Right ventricle myocardium inferior (tissue), 1 donor: ENCODE measurements around the gene ZBTB16. TPM values are rescaled to one million over a fixed set of nuclear protein-coding genes. Genes with fewer than 3 reads are reported as not detected.

Experiments used
- ATAC-seq: fragments of 200-7000 bp; cut with Tn5 transposase; one replicate; pipeline ENCODE4 v1.9.1; 2020; ENCODE audit warnings: mild to moderate bottlenecking, moderate library complexity
- DNase-seq: peaks from one replicate; pipeline ENCODE4 v3.0.0; 2021; ENCODE audit errors: missing footprints
- intact Hi-C: fragments of 100-400 bp; cut with DNase I; formaldehyde crosslinking; loops from one replicate; pipeline ENCODE4 v1.11.0; 2022
- long read RNA-seq: library from polyadenylated mRNA; unstranded; transcript quantifications from one replicate; pipeline ENCODE4 v2.0.0, GENCODE V29; 2021
- total RNA-seq: library from RNA; stranded (reverse); fragmentation: NEBNext Ultra II Directional; extraction: Animal tissue kit (Norgen Biotek cat#: 25700); gene quantifications from one replicate; pipeline ENCODE4 v1.2.1, GENCODE V29; 2021
- donor health status: DM: no; HTN: yes; CAD: no; lungs with severe emphysema.

ZBTB16 gene
- 78.1 TPM for total RNA-seq
- long read RNA-seq, full-length matches to known transcripts = 32 of 48 reads
- long read RNA-seq, partial matches to known transcripts = 6 of 48 reads
- long read RNA-seq, other reads (novel, unspliced or antisense) = 10 of 48 reads

- ATAC-seq = peak; percentile 77
- intact Hi-C loops = loop anchor here (1.0 to 5.0 kb wide), 5 partner anchors 23 to 201 kb away; no protein-coding TSS in a partner anchor
- peak; percentile 97 for DNase-seq
Observed at GRCh38 chr11:114059278-114059983, at the start of gene ZBTB16. TSS of gene ZBTB16 (plus strand) at chr11:114059711. CDS start at chr11:114063301, 3,590 bp downstream.

- no peak for DNase-seq
- ATAC-seq = no peak
- intact Hi-C loops = no loop called here
Observed at GRCh38 chr11:114010931-114011330, 48.6 kb upstream of the ZBTB16 start.

DNA sequence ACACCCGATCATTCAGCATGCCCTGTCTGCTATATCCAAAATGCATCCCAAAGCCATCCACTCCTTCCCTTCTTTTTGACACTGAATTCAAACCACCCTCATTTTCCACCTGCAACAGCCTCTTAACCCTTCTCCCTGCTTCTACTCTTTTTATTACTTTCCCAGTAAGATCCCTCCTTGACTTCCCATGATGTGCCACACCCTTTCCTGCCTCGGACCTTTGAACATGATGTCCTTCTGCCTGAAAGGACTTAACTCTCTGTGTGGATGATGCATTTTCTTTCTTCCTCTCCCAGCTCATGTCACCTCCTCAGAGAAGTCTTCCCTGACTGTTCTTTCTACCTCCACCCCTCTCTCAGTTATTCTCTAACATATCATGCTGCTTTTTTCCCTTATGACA, 48.1 kb upstream of the ZBTB16 start:
- intact Hi-C loops = no loop called here
- no peak for DNase-seq
- no peak for ATAC-seq

DNA sequence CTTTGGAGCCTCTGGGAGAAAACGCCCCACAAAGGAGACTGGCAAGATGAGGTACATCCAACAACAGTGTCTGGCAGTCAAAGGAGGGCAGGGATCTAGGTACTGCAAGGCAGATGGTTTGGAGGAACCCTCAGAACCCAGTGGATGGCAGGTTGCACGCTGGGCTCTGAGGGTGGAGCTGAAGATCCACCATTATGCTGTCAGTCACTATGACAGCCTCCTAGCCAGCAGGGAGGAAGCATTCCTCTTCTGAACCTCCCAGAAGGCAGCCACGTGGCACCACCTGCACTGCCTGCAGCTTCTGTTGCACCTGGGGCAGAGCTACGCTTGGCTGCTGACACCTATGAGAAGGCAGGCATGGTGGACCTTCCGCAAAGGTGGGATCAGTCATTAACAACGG, 44.4 kb upstream of the ZBTB16 start:
- ATAC-seq = no peak
- intact Hi-C loops = no loop called here

DNA sequence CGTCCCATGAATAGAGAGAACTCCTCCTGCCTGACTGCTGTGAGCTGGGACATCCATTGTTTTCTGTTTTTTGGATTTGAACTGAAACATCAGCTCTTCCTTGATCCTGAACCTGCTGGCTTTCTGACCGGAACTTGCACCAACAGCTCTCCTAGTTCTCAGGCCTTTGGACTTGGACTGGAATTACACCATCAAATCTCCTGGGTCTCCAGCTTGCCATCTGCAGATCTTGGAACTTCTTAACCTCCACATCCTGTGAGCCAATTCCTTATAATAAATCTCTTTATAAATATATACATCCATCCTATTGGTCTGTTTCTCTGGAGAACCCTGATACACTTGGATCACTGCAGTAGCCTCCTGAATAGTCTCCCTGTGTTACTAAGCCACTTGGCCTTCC, 42.5 kb upstream of the ZBTB16 start:
- intact Hi-C loops = no loop called here
- DNase-seq (no peak), ATAC-seq (no peak)

More for the DNA sequence above, 44.4 kb upstream of the ZBTB16 start:
- DNase-seq = no peak

GRCh38 chr11:114017723-114018122, 41.8 kb upstream of the ZBTB16 start:
- intact Hi-C loops = no loop called here
- DNase-seq (no peak), ATAC-seq (peak; percentile 64)

- DNase-seq (no peak), ATAC-seq (no peak)
- intact Hi-C loops = no loop called here
Observed at GRCh38 chr11:114019046-114019445, 40.5 kb upstream of the ZBTB16 start.

- intact Hi-C loops = no loop called here
- DNase-seq = peak; percentile 65
- ATAC-seq = no peak
Observed at GRCh38 chr11:114019574-114019973, 39.9 kb upstream of the ZBTB16 start.

GRCh38 chr11:114025329-114025907, 34.1 kb upstream of the ZBTB16 start:
- intact Hi-C loops = no loop called here
- peak; percentile 47 for ATAC-seq

GRCh38 chr11:114026355-114026754, 33.2 kb upstream of the ZBTB16 start:
- DNase-seq = no peak
- intact Hi-C loops = no loop called here
- no peak for ATAC-seq

More at GRCh38 chr11:114025329-114025907, 34.1 kb upstream of the ZBTB16 start:
- no peak for DNase-seq

- ATAC-seq (no peak), DNase-seq (no peak)
- intact Hi-C loops = no loop called here
Observed at GRCh38 chr11:114027391-114027790, 32.1 kb upstream of the ZBTB16 start.

DNA sequence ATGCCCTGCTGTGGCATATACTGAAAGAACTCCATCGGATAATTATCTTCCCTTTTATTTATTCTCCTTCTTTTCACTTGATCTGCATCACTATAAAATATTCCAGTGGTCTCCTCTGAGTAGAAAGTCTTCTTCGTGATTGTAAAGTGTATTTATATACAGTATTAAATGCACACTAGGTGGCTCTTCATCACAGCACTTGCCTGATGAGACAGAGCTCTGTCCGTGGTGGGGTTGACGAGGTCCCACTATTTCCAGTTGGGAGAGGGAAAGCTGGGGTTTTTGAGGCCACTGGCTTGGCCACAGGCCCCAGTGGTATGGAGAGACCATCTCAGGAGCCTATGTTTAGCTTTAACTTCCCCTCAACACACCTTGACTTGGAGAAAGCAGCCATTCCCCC, 31.6 kb upstream of the ZBTB16 start:
- no peak for DNase-seq
- ATAC-seq = no peak
- intact Hi-C loops = no loop called here

GRCh38 chr11:114031246-114031966, 28.1 kb upstream of the ZBTB16 start:
- no peak for ATAC-seq
- DNase-seq = no peak
- intact Hi-C loops = loop anchor here (10.0 kb wide), 1 partner anchor 137 kb away; no protein-coding TSS in a partner anchor

- intact Hi-C loops = loop anchor here (10.0 kb wide), 1 partner anchor 137 kb away; no protein-coding TSS in a partner anchor
- ATAC-seq (no peak), DNase-seq (no peak)
Observed at GRCh38 chr11:114031967-114032320, 27.6 kb upstream of the ZBTB16 start.

GRCh38 chr11:114033066-114033465, 26.4 kb upstream of the ZBTB16 start:
- no peak for ATAC-seq
- no peak for DNase-seq
- intact Hi-C loops = loop anchor here (10.0 kb wide), 1 partner anchor 138 kb away; no protein-coding TSS in a partner anchor

GRCh38 chr11:114033572-114033971, 25.9 kb upstream of the ZBTB16 start:
- DNase-seq (no peak), ATAC-seq (no peak)
- intact Hi-C loops = loop anchor here (10.0 kb wide), 1 partner anchor 139 kb away; no protein-coding TSS in a partner anchor

DNA sequence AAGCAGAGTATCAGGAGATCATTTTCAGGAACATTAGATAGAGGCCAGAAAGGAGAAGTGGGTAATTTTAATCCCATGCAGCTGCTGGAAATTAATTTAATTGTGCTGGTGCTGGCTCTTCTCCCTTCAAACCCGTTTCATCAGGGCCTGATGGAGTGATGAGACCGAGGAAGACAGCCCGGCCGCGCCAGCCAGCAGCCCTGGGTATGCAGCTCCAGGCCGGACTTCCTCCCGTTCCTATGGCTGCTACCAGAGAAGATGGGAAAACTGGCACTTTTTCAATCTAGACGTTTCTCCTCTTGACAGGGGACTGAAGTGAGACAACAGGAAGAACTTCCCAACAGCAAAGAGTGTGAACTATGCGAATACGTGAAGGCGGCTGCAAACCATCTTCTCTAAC, 24.6 kb upstream of the ZBTB16 start:
- intact Hi-C loops = loop anchor here (10.0 kb wide), 1 partner anchor 140 kb away; no protein-coding TSS in a partner anchor
- DNase-seq (no peak), ATAC-seq (no peak)

GRCh38 chr11:114036147-114036811, 23.2 kb upstream of the ZBTB16 start:
- intact Hi-C loops = loop anchor here (1.0 to 10.0 kb wide), 4 partner anchors 23 to 225 kb away; partner anchors contain the start of gene ZBTB16
- peak; percentile 96 for ATAC-seq

DNA sequence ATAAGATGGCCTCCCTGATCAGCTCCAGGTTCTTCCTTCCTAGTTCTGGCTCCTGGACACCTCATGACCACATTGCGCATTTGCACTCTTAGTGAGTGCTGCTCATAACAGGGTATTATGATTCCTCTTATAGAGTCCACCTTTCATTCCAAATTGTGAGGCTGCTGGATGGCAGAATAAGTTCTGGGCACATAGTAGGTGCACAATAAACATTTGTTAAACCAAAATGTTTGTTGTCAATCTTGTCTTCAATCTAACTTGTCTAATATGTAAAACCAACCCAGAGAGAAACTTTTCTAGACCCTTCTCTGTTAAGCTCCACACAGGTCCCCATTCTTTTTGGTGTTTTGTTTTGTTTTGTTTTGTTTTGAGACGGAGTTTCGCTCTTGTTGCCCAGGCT, 22.6 kb upstream of the ZBTB16 start:
- intact Hi-C loops = loop anchor here (1.0 to 10.0 kb wide), 4 partner anchors 22 to 224 kb away; partner anchors contain the start of gene ZBTB16
- DNase-seq = no peak
- ATAC-seq = no peak

More at GRCh38 chr11:114036147-114036811, 23.2 kb upstream of the ZBTB16 start:
- DNase-seq = peak; percentile 94
